Right lung (tissue), 5 donors: ENCODE data around the gene ACAD8. TPM values are rescaled to one million over a fixed set of nuclear protein-coding genes. Genes with fewer than 3 reads are reported as not detected.
"Not testable (repeated sequence)": the region's sequence is repeated elsewhere in the genome, so short reads cannot be mapped to it uniquely, and the experiment has no call there.

Experiments used
- DNase-seq, 2 donors: peaks; one replicate each; pipeline ENCODE4 v3.0.0-alpha.2; 2013
- polyA plus RNA-seq, 5 donors: library from polyadenylated mRNA; unstranded; fragments of 120-200 nt; gene quantifications; one replicate each; pipeline versions ENCODE4 v1.2.1 to v1.2.3, GENCODE V29; 2013; ENCODE audit warnings: inconsistent platforms in 1 of 5, low replicate concordance in 1 of 5; ENCODE audit not compliant: insufficient read length in 5 of 5, insufficient read depth in 1 of 5

Gene ACAD8
- polyA plus RNA-seq, 5 donors: 31.4 to 38.7 (median 35.9) TPM

GRCh38 chr11:134236834-134237556, 16.4 kb upstream of the ACAD8 start:
- DNase-seq: no peak

- no peak for DNase-seq
These were observed 15.8 kb upstream of the ACAD8 start for GRCh38 chr11:134237557-134237922.

GRCh38 chr11:134238956-134239355, 14.4 kb upstream of the ACAD8 start:
- DNase-seq: no peak

- DNase-seq: no peak
These were observed 12.8 kb upstream of the ACAD8 start for GRCh38 chr11:134240592-134240991.

- DNase-seq: no peak
These were observed 11.0 kb upstream of the ACAD8 start for GRCh38 chr11:134242376-134242775.

GRCh38 chr11:134243913-134244312, 9.5 kb upstream of the ACAD8 start:
- DNase-seq: no peak

GRCh38 chr11:134244593-134244992, 8.8 kb upstream of the ACAD8 start:
- no peak for DNase-seq

- no peak for DNase-seq
These were observed 7.9 kb upstream of the ACAD8 start for GRCh38 chr11:134245434-134245833.

GRCh38 chr11:134246100-134246499, 7.3 kb upstream of the ACAD8 start:
- no peak for DNase-seq

- DNase-seq: no peak
These were observed 6.7 kb upstream of the ACAD8 start for GRCh38 chr11:134246678-134247077.

GRCh38 chr11:134248910-134249480, 4.4 kb upstream of the ACAD8 start:
- DNase-seq: no peak

- DNase-seq: no peak
These were observed 3.1 kb upstream of the ACAD8 start for GRCh38 chr11:134250246-134250645.

- no peak for DNase-seq
These were observed 2.7 kb upstream of the ACAD8 start for GRCh38 chr11:134250675-134251074.

GRCh38 chr11:134252346-134253187, 801 bp upstream of the ACAD8 start:
- no peak for DNase-seq

GRCh38 chr11:134254433-134255183, 1.2 kb downstream of the ACAD8 start:
- DNase-seq: no peak

- DNase-seq: not testable (repeated sequence)
These were observed 1.8 kb downstream of the ACAD8 start for GRCh38 chr11:134255184-134255561.

GRCh38 chr11:134257101-134257500, 3.7 kb downstream of the ACAD8 start:
- DNase-seq: no peak

GRCh38 chr11:134258577-134258976, 5.2 kb downstream of the ACAD8 start:
- DNase-seq: no peak

GRCh38 chr11:134260503-134260902, 7.1 kb downstream of the ACAD8 start:
- no peak for DNase-seq

- DNase-seq: no peak
These were observed 7.6 kb downstream of the ACAD8 start for GRCh38 chr11:134260983-134261382.

- no peak for DNase-seq
These were observed 8.5 kb downstream of the ACAD8 start for GRCh38 chr11:134261626-134262488.
